ENCODE data around the gene KCNMA1. TPM values are rescaled to one million over a fixed set of nuclear protein-coding genes. Genes with fewer than 3 reads are reported as not detected.
A peak's percentile ranks its signal among the peaks of the same experiment; 100 is the strongest.

KCNMA1 gene
- polyA plus RNA-seq, 1 of the 3 experiments (the other 2 are of a cell fraction): 107 TPM

DNA sequence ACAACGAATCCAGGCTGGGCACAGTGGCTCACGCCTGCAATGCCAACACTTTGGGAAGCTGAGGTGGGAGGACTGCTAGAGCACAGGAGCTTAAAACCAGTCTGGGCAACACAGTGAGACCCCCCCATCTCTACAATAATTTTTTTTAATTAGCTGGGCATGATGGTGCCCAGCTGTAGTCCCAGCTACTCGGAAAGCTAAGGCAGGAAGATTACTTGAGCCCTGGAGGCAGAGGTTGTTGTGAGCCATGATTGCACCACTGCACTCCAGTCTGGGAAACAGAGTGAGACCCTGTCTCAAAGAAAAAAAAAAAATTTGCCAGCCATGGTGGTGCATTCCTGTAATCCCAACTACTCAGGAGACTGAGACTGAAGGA is 396.3 kb downstream of the KCNMA1 start (continued):
- TF ChIP-seq NRF1 (IDR thresholded peaks at IDR 0.05; ENCODE audit: low read depth, low read length) (no peak), EP300 (IDR thresholded peaks at IDR 0.05; ENCODE audit: borderline replicate concordance in 1 of 2, low read depth in 1 of 2, low read length in 1 of 2) (no peak), FOXJ3 (CRISPR knock-in tag; IDR thresholded peaks at IDR 0.05) (no peak)
- TF ChIP-seq, protein P1, sequence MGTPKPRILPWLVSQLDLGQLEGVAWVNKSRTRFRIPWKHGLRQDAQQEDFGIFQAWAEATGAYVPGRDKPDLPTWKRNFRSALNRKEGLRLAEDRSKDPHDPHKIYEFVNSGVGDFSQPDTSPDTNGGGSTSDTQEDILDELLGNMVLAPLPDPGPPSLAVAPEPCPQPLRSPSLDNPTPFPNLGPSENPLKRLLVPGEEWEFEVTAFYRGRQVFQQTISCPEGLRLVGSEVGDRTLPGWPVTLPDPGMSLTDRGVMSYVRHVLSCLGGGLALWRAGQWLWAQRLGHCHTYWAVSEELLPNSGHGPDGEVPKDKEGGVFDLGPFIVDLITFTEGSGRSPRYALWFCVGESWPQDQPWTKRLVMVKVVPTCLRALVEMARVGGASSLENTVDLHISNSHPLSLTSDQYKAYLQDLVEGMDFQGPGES (IDR thresholded peaks at IDR 0.05; ENCODE audit: low read depth, low read length): no peak
- TF ChIP-seq, protein P2, sequence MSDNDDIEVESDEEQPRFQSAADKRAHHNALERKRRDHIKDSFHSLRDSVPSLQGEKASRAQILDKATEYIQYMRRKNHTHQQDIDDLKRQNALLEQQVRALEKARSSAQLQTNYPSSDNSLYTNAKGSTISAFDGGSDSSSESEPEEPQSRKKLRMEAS (IDR thresholded peaks at IDR 0.05; ENCODE audit: low read depth): no peak

DNA sequence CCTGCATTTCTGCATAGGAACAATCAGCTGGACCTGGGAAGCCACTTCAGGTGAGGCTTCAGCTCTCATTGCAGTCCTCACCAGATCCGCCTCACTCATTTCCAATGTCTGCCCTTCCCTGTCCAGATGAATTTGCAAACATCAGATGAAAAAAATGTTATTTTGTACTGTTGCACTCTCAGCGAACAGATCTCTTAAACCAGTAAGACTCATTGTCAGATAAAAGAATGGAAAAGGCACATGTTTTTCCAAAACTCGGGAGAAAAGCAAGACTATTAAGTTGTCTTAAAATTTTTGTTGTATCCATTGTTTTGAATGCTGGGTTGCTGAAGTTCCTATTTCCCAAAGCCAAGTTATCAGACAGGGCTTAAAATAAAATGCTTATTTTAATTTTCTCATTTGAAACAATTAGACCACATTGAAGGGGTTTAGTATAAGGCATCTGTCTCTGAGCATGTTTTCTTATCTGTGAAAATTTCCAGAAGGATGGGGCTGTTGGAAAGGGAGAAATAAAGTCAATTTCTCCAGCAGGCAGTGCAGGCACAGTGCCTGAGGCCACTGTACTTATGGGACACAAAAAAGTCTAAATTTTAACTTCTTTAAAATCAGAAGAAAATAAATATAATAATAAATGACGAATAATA is 396.8 kb downstream of the KCNMA1 start:
- no peak overlapping the region for H3K9ac ChIP-seq
- CTCF ChIA-PET: interaction anchor here (0.9 to 4.0 kb wide), 5 partner anchors 11 to 401 kb away, joined by 3 to 38 read pairs (median 10); no protein-coding TSS in a partner anchor
- no peak overlapping the region for H3K4me3 ChIP-seq (ENCODE audit: low read depth in 2 of 2, low read length in 1 of 2)
- no peak overlapping the region for H2AFZ ChIP-seq (ENCODE audit: low read depth)
- H3K9me2 ChIP-seq: no peaks in the 10 kb centered on the region
- no peaks in the 10 kb centered on the region for H3K79me2 ChIP-seq (ENCODE audit: insufficient read depth)
- H3F3A ChIP-seq (replicated peaks; ENCODE audit: insufficient read depth): peaks cover 12% of the 10 kb centered on the region
- H3K4me1 ChIP-seq (ENCODE audit: control insufficient read depth in 1 of 2, insufficient read depth in 2 of 2, low read depth in 1 of 2, low read length in 1 of 2): peaks cover 19 to 20% of the 10 kb centered on the region in 2 experiments; a peak in 3 of 4 replicates
- H3K9me3 ChIP-seq: no peaks in the 10 kb centered on the region
- WGBS (ENCODE audit: low lambda C conversion rate): 77% methylated on average over 4 of the region's 4 CpGs
- peak overlapping the region in 1 of 2 experiments; percentile 60; a peak in 2 of 4 replicates for H3K27ac ChIP-seq (ENCODE audit: low read depth in 2 of 2, low read length in 1 of 2)
- peaks cover 0 to 3% of the 10 kb centered on the region in 2 experiments for H3K36me3 ChIP-seq (replicated peaks in 1 of 2; ENCODE audit: control insufficient read depth in 1 of 2, insufficient read depth in 2 of 2, low read length in 1 of 2)
- H3K27me3 ChIP-seq (ENCODE audit: insufficient read depth): no peaks in the 10 kb centered on the region
- no peak overlapping the region for H3K4me2 ChIP-seq
- no peak for DNase-seq
- TF ChIP-seq FOXM1 (IDR thresholded peaks at IDR 0.05; ENCODE audit: low read depth) (no peak), RCOR1 (IDR thresholded peaks at IDR 0.05; ENCODE audit: low read length) (no peak), EP300 (IDR thresholded peaks at IDR 0.05; ENCODE audit: borderline replicate concordance in 1 of 2, low read depth in 1 of 2, low read length in 1 of 2) (peak in 1 of 2 experiments; percentile 64; a peak in 2 of 4 replicates), RAD21 (IDR thresholded peaks at IDR 0.05; ENCODE audit: low read length) (no peak), YY1 (IDR thresholded peaks at IDR 0.05; ENCODE audit: low read depth) (no peak), GABPA (IDR thresholded peaks at IDR 0.05; ENCODE audit: low read depth) (no peak), ELF1 (IDR thresholded peaks at IDR 0.05) (no peak), CHD2 (IDR thresholded peaks at IDR 0.05; ENCODE audit: low read length, partially characterized antibody) (peak; percentile 12), FOSL2 (IDR thresholded peaks at IDR 0.05; ENCODE audit: borderline replicate concordance, low read depth) (no peak), TEAD4 (IDR thresholded peaks at IDR 0.05; ENCODE audit: borderline replicate concordance, insufficient read depth) (no peak; the same call in 1 of the 2 replicates), POLR2AphosphoS5 (IDR thresholded peaks at IDR 0.05; ENCODE audit: low read depth, low read length) (no peak), RXRA (IDR thresholded peaks at IDR 0.05; ENCODE audit: borderline replicate concordance, low read depth) (no peak), NFIC (IDR thresholded peaks at IDR 0.05; ENCODE audit: borderline replicate concordance) (no peak), TCF12 (IDR thresholded peaks at IDR 0.05) (peak; percentile 34), GATA2 (CRISPR knock-in tag; IDR thresholded peaks at IDR 0.05) (peak; percentile 74)
- TF ChIP-seq, protein P3, sequence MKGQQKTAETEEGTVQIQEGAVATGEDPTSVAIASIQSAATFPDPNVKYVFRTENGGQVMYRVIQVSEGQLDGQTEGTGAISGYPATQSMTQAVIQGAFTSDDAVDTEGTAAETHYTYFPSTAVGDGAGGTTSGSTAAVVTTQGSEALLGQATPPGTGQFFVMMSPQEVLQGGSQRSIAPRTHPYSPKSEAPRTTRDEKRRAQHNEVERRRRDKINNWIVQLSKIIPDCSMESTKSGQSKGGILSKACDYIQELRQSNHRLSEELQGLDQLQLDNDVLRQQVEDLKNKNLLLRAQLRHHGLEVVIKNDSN (IDR thresholded peaks at IDR 0.05; ENCODE audit: borderline replicate concordance, low read depth): no peak
- TF ChIP-seq, protein P4, sequence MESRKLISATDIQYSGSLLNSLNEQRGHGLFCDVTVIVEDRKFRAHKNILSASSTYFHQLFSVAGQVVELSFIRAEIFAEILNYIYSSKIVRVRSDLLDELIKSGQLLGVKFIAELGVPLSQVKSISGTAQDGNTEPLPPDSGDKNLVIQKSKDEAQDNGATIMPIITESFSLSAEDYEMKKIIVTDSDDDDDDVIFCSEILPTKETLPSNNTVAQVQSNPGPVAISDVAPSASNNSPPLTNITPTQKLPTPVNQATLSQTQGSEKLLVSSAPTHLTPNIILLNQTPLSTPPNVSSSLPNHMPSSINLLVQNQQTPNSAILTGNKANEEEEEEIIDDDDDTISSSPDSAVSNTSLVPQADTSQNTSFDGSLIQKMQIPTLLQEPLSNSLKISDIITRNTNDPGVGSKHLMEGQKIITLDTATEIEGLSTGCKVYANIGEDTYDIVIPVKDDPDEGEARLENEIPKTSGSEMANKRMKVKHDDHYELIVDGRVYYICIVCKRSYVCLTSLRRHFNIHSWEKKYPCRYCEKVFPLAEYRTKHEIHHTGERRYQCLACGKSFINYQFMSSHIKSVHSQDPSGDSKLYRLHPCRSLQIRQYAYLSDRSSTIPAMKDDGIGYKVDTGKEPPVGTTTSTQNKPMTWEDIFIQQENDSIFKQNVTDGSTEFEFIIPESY (IDR thresholded peaks at IDR 0.05; ENCODE audit: borderline replicate concordance, low read depth): no peak
- TF ChIP-seq, protein P5, sequence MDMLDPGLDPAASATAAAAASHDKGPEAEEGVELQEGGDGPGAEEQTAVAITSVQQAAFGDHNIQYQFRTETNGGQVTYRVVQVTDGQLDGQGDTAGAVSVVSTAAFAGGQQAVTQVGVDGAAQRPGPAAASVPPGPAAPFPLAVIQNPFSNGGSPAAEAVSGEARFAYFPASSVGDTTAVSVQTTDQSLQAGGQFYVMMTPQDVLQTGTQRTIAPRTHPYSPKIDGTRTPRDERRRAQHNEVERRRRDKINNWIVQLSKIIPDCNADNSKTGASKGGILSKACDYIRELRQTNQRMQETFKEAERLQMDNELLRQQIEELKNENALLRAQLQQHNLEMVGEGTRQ (IDR thresholded peaks at IDR 0.05; ENCODE audit: borderline replicate concordance, low read depth, low read length): no peak
- no peaks in the 10 kb centered on the region for H4K20me1 ChIP-seq (ENCODE audit: insufficient read depth)
- POLR2A ChIA-PET: no interaction called here

Data from SK-N-SH (cell line).